Measurements from ENCODE around the gene FAM120AOS. TPM values are rescaled to one million over a fixed set of nuclear protein-coding genes. Genes with fewer than 3 reads are reported as not detected.

Gene FAM120AOS
- total and polyA plus RNA-seq, 2 of the 8 experiments (the other 6 are each of a cell fraction or from before 2014, with no cell fraction given), result 29.6 to 37.6 TPM

DNA sequence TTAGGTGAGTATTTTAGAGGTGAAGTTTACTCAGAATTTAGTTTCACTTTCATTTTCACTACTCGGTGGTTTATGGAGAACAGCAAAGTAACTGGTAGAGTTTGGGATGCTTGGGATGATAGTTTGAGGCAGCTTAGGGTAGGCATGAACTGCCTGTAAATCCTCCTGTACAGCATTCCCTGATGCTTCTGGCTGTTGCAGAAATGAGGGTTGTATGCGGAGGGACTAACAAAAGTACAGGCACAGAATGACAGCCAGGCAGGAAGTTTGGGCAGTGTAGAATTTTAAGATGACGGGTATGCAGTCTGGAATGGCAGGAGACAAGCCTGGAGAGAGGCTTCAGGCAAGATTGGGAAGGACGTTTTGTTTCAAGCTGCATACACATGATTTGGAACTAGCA is 48.0 kb upstream of the FAM120AOS start:
- Histone ChIP-seq H3K79me1 (ENCODE audit: low read depth, low read length) (no peaks in the 10 kb centered on the region; the same call in 1 of the 2 replicates), H4K8ac (ENCODE audit: extremely low read depth, insufficient read depth, low read length) (no peak overlapping the region), H2BK120ac (replicated peaks; ENCODE audit: low read depth, low read length) (no peak overlapping the region), H3K27ac (ENCODE audit: low read depth, low read length) (no peak overlapping the region), H4K5ac (ENCODE audit: insufficient read length, low read depth, low read length) (no peak overlapping the region), H3K9me3 (ENCODE audit: insufficient read depth in 2 of 2, low read depth in 1 of 2, low read length in 1 of 2) (no peaks in the 10 kb centered on the region), H3K4me1 (replicated peaks in 1 of 4; ENCODE audit: control insufficient read depth in 3 of 4, insufficient read depth in 4 of 4, low read length in 3 of 4) (no peaks in the 10 kb centered on the region), H4K91ac (replicated peaks; ENCODE audit: insufficient read length, low read length) (no peak overlapping the region), H3K23ac (ENCODE audit: insufficient read length) (no peak overlapping the region), H4K20me1 (replicated peaks in 1 of 2; ENCODE audit: control insufficient read depth in 1 of 2, insufficient read depth in 2 of 2, low read length in 2 of 2) (peaks cover 0 to 1% of the 10 kb centered on the region in 2 experiments), H3K4me2 (ENCODE audit: insufficient read depth in 1 of 2, low read depth in 2 of 2, low read length in 2 of 2) (no peak overlapping the region), H2BK12ac (ENCODE audit: low read depth, low read length) (no peak overlapping the region), H3K79me2 (ENCODE audit: control insufficient read depth in 1 of 2, insufficient read depth in 2 of 2, low read length in 2 of 2) (peaks cover 0 to 14% of the 10 kb centered on the region in 2 experiments; a peak in 2 of 4 replicates), H2BK15ac (ENCODE audit: low read length) (no peak overlapping the region), H2AFZ (ENCODE audit: low read length) (no peak overlapping the region), H2BK5ac (ENCODE audit: low read depth, low read length) (no peak overlapping the region), H3K9ac (replicated peaks in 1 of 4; ENCODE audit: extremely low read depth in 1 of 4, low read depth in 3 of 4, low read length in 3 of 4) (no peak overlapping the region), H3K4ac (replicated peaks; ENCODE audit: insufficient read length, low read depth, low read length) (no peak overlapping the region), H3K36me3 (ENCODE audit: control insufficient read depth in 2 of 4, insufficient read depth in 4 of 4, low read length in 3 of 4) (peaks cover 6 to 41% (median 16%) of the 10 kb centered on the region in 4 experiments; a peak in 7 of 8 replicates), H3K14ac (ENCODE audit: insufficient read length) (no peak overlapping the region), H3K56ac (replicated peaks; ENCODE audit: insufficient read length, low read depth, low read length) (no peak overlapping the region), H2BK20ac (ENCODE audit: low read length) (no peak overlapping the region), H3K4me3 (ENCODE audit: extremely low read depth in 1 of 4, insufficient read depth in 2 of 4, low read depth in 3 of 4, low read length in 4 of 4) (no peak overlapping the region), H3K27me3 (replicated peaks in 1 of 4; ENCODE audit: control insufficient read depth in 3 of 4, extremely low read depth in 1 of 4, insufficient read depth in 3 of 4, low read length in 3 of 4) (no peaks in the 10 kb centered on the region), H3K18ac (ENCODE audit: extremely low read depth, low read length) (no peak overlapping the region), H3K23me2 (ENCODE audit: low read depth, low read length) (no peaks in the 10 kb centered on the region), H2AK5ac (ENCODE audit: low read depth, low read length) (no peak overlapping the region)
- FAIRE-seq, result no peak
- DNase-seq (ENCODE audit: low read depth in 1 of 2, low spot score in 2 of 2), result no peak
- no peak for TF ChIP-seq MAFK (IDR thresholded peaks at IDR 0.05; ENCODE audit: low read depth, low read length)
- no peak for TF ChIP-seq BRCA1 (IDR thresholded peaks at IDR 0.05; ENCODE audit: low read depth, low read length)
- TF ChIP-seq BCL11A (IDR thresholded peaks at IDR 0.05; ENCODE audit: low read depth in 2 of 2, low read length in 2 of 2), result no peak
- no peak for TF ChIP-seq TBP (IDR thresholded peaks at IDR 0.05; ENCODE audit: low read depth, low read length)
- ChIA-PET CTCF (ENCODE audit: partially characterized antibody) (interaction anchor here (0.6 to 1.0 kb wide), 2 partner anchors 18 to 39 kb away, joined by 3 to 4 read pairs; no protein-coding TSS in a partner anchor), POLR2A (ENCODE audit: partially characterized antibody) (no interaction called here)
- 86% methylated on average over 4 of the region's 4 CpGs; no CpG with 5 or more reads in 1 of the 2 experiments for WGBS, 2 experiments (ENCODE audit: extremely low coverage in 1 of 2, insufficient coverage in 1 of 2, insufficient read length in 1 of 2, insufficient replicate concordance in 2 of 2, low coverage in 1 of 2, low lambda C conversion rate in 2 of 2, missing lambda C conversion rate in 1 of 2)
